Heart left ventricle (tissue), 13 donors: ENCODE data around the gene TRIM31.

Experiments
- POLR2A ChIP-seq, 2 donors: fragments of 450-650 bp; IDR thresholded peaks; one replicate each; pipeline ENCODE4 v1.6.1; 2017; ENCODE audit warnings: antibody characterized with exemption in 2 of 2, mild to moderate bottlenecking in 2 of 2, moderate library complexity in 2 of 2
- TF ChIP-seq, protein P1 (sequence below), 12 donors: fragments of 200-600 bp; sonication (generic) in 4 of 12; IDR thresholded peaks; one replicate each; pipeline versions ENCODE4 v1.5.0 to v1.8.0; 2018 to 2022; ENCODE audit warnings: antibody characterized with exemption in 12 of 12, mild to moderate bottlenecking in 5 of 12
- donor health status: ischemic (EF 13 %, LVEDD 7.1; RV severe dilation, severe dysfunction).
- donor health status: DM: no; HTN: yes; CAD: no.
- donor health status: DM: no; HTN: no; CAD: no.
- donor health status: ischemic (EF 25% LVEDD 6.9; RV normal size, moderate dysfunction).
- donor health status: ischemic (EF 25% LVEDD 5.7; RV mildly dilated, moderate dysfunction).
- donor health status: ischemic (EF 35%, LVEDD 5.7; RV mildly dilated, moderate dysfunction).
- donor health status: nonischemic (EF 11% LVEDD 7.7; RV severe dilation, severe dysfunction).
- donor health status: DM: yes; HTN: yes; CAD: no.
- donor health status: PGD.
- donor health status: ischemic (EF 29% LVEDD 5.4; RV normal size, mild dysfunction).
- donor health status: nonischemic (EF 23%, LVEDD 6.1; RV moderate dilation, normal function).

DNA sequence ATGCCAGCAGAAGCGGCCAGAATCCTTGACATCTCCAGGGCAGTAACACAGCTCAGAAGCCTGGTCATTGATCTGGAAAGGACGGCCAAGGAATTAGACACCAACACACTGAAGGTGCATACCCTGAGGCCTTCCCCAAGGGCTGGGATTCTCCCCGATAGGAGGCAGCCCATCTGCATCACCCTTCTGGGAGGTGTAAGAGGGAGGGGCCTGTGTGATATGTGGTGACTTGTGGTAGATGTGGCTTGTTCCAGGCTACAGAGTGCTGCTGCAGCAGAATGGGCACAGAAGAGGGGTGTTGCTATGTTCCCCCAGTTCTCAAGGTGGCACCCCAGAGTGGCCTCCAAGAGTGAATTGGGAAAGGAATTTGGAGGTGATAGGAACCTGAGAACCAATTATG lies 34.2 kb upstream of the TRIM31 start:
- no peak for TF ChIP-seq POLR2A (IDR thresholded peaks at IDR 0.05)
- TF ChIP-seq, protein P1, sequence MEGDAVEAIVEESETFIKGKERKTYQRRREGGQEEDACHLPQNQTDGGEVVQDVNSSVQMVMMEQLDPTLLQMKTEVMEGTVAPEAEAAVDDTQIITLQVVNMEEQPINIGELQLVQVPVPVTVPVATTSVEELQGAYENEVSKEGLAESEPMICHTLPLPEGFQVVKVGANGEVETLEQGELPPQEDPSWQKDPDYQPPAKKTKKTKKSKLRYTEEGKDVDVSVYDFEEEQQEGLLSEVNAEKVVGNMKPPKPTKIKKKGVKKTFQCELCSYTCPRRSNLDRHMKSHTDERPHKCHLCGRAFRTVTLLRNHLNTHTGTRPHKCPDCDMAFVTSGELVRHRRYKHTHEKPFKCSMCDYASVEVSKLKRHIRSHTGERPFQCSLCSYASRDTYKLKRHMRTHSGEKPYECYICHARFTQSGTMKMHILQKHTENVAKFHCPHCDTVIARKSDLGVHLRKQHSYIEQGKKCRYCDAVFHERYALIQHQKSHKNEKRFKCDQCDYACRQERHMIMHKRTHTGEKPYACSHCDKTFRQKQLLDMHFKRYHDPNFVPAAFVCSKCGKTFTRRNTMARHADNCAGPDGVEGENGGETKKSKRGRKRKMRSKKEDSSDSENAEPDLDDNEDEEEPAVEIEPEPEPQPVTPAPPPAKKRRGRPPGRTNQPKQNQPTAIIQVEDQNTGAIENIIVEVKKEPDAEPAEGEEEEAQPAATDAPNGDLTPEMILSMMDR (IDR thresholded peaks at IDR 0.05), result no peak
